ENCODE results near the gene ACSL3. TPM values are rescaled to one million over a fixed set of nuclear protein-coding genes. Genes with fewer than 3 reads are reported as not detected.
"Not testable (repeated sequence)": the region's sequence is repeated elsewhere in the genome, so short reads cannot be mapped to it uniquely, and the experiment has no call there.

ACSL3 gene
- total RNA-seq, 1 experiment from 2014 or later, result 100 TPM

DNA sequence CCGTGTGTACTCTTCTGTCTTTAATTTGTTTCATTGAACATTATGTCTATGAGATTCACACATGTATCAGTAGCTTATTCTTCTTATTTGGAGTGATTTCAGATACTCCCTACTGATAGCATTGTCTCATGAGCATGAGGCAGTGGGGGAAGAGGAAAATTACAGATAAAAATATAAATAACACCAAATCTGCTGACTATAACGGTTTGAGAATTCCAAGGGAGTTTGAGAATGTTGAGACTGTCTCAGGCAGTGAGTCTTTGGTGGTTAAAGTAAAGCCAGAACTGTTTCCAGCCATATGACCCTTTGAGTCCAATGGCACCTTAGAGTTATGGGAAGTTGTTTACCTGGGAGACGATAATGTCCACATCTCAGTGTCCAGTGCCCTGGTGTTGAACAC lies 118.6 kb downstream of the ACSL3 start:
- DNase-seq (ENCODE audit: low read depth), result no peak
- in situ Hi-C loops (cut with HindIII; ENCODE audit: low pct_unique_long_range_greater_than_20kb, low sequenced_read_pairs), result no loop called here

- DNase-seq (ENCODE audit: low read depth), result peak; percentile 79
- in situ Hi-C loops (cut with HindIII; ENCODE audit: low pct_unique_long_range_greater_than_20kb, low sequenced_read_pairs), result no loop called here
These were observed 121.4 kb downstream of the ACSL3 start for GRCh38 chr2:222982010-222982908.

GRCh38 chr2:222982909-222983265 lies 122.1 kb downstream of the ACSL3 start:
- in situ Hi-C loops (cut with HindIII; ENCODE audit: low pct_unique_long_range_greater_than_20kb, low sequenced_read_pairs), result no loop called here
- DNase-seq (ENCODE audit: low read depth), result no peak

DNA sequence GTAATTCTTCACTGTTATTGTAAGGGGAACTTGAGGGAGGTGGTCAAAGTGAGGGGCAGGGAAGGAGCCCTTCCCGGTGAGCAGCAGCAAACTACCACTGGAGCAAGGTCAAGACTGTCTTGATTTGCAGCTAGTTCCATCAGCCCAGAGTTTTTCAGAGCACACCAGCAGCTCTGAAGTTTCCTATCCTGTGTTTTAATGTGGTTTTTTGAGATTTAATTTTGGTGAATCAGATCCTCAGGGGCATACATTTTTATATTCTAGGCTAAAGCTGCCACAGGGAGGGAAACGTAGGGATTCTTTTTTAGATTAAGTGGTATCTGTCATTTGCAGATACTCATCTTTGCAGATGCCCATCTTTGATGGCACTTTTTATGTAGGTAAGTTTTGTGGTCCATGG lies 124.1 kb downstream of the ACSL3 start:
- in situ Hi-C loops (cut with HindIII; ENCODE audit: low pct_unique_long_range_greater_than_20kb, low sequenced_read_pairs), result no loop called here

DNA sequence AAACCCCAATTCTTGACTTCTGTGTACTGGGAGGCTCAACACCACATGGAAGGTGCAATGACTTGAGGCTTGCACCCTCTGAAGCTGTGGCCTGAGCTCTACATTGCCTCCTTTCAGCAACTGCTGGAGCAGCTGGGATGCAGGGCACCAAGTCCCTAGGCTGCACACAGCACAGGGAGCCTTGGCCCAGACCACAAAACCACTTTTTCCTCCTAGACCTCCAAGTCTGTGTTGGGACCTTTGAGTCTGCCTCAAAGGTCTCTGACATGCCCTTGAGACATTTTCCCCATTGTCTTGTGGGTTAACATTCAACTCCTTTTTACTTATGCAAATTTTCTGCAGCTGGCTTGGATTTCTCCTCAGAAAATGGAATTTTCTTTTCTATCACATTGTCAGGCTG lies 128.6 kb downstream of the ACSL3 start:
- no peak for DNase-seq (ENCODE audit: low read depth)
- in situ Hi-C loops (cut with HindIII; ENCODE audit: low pct_unique_long_range_greater_than_20kb, low sequenced_read_pairs), result no loop called here

More for the DNA sequence above, 124.1 kb downstream of the ACSL3 start:
- no peak for DNase-seq (ENCODE audit: low read depth)

DNA sequence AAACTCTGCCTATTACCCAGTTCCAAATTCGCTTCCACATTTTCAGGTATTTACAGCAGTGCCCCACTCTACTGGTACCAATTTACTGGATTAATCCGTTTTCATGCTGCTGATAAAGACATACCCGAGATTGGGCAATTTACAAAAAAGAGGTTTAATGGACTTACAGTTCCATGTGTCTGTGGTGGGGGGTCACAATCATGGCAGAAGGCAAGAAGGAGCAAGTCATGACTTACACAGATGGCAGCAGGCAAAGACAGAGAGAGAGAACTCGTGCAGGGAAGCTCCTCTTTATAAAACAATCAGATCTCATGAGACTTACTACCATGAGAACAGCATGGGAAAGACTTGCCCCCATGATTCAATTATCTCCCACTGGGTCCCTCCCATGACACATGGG lies 129.4 kb downstream of the ACSL3 start:
- DNase-seq (ENCODE audit: low read depth); in situ Hi-C loops (cut with HindIII; ENCODE audit: low pct_unique_long_range_greater_than_20kb, low sequenced_read_pairs): not testable (repeated sequence)

GRCh38 chr2:222992137-222992536 lies 131.3 kb downstream of the ACSL3 start:
- in situ Hi-C loops (cut with HindIII; ENCODE audit: low pct_unique_long_range_greater_than_20kb, low sequenced_read_pairs), result no loop called here
- DNase-seq (ENCODE audit: low read depth), result no peak

Other genes with a start within 250 kb of the ACSL3 start
- gene FARSB, start 204.9 kb upstream of the ACSL3 start, total RNA-seq (2014; rRNA removed; shearing (Covaris generic); ENCODE audit: low replicate concordance), result 1.6 and 3.4 TPM in 2 replicates
- not detected in 2 replicates for gene MOGAT1, start 189.4 kb upstream of the ACSL3 start, total RNA-seq (2014; rRNA removed; shearing (Covaris generic); ENCODE audit: low replicate concordance)
- not detected in 2 replicates for gene KCNE4, start 191.2 kb downstream of the ACSL3 start, total RNA-seq (2014; rRNA removed; shearing (Covaris generic); ENCODE audit: low replicate concordance)

Measured in Caki2 (cell line).